PC-3 (cell line): Measurements from ENCODE around the gene ACP2.

Source experiments
- CTCF ChIP-seq: fragments of 300-600 bp; sonication (generic); conservative IDR thresholded peaks from 2 replicates; pipeline ENCODE4 v1.5.1; 2017; ENCODE audit warnings: antibody characterized with exemption, low read depth, mild to moderate bottlenecking, low read length
- EZH2 ChIP-seq: fragments of 300-600 bp; sonication (generic); IDR thresholded peaks from one replicate; pipeline ENCODE4 v1.6.1; 2017; ENCODE audit warnings: antibody characterized with exemption, mild to moderate bottlenecking, low read length; ENCODE audit not compliant: unreplicated experiment

GRCh38 chr11:47295385-47295784 lies 46.8 kb upstream of the ACP2 start:
- TF ChIP-seq CTCF = no peak
- no peak for TF ChIP-seq EZH2
